Pancreas (tissue), 10 donors: ENCODE results near the gene AK9. TPM values are rescaled to one million over a fixed set of nuclear protein-coding genes. Genes with fewer than 3 reads are reported as not detected.

ENCODE experiments used
- ATAC-seq, 4 donors: fragments of 200-7000 bp; cut with Tn5 transposase; one replicate each; pipeline versions ENCODE4 v1.8.0 to v1.9.1; 2020; ENCODE audit warnings: mild to moderate bottlenecking in 4 of 4, moderate library complexity in 4 of 4
- DNase-seq, 6 donors: peaks; one replicate each; pipeline ENCODE4 v3.0.0-alpha.2; 2020
- FAIRE-seq: peaks from 2 replicates; lab custom pipeline; 2012; peaks lifted over from hg19 to GRCh38; lab: Jason Lieb, UNC
- H3K27ac ChIP-seq, 4 donors: fragments of 200-600 bp; sonication (generic); 1 replicate in 3 of 4; 2 replicates in 1 of 4; pipeline versions ENCODE4 v1.5.0 to v1.8.0; 2020
- H3K27me3 ChIP-seq, 4 donors: fragments of 200-600 bp; one replicate each; pipeline ENCODE4 v1.8.0; 2021
- H3K36me3 ChIP-seq, 3 donors: fragments of 200-600 bp; sonication (generic) in 1 of 3; one replicate each; pipeline versions ENCODE4 v1.5.0 to v1.8.0; 2020 to 2021
- H3K4me1 ChIP-seq, 3 donors: fragments of 200-600 bp; one replicate each; pipeline ENCODE4 v1.8.0; 2021
- H3K4me3 ChIP-seq, 4 donors: fragments of 200-600 bp; sonication (generic) in 2 of 4; one replicate each; pipeline versions ENCODE4 v1.5.0 to v1.8.0; 2020 to 2021
- H3K9me3 ChIP-seq, 4 donors: fragments of 200-600 bp; one replicate each; pipeline ENCODE4 v1.8.0; 2021
- WGBS, 2 donors: extraction: QIAGEN DNeasy Blood & Tissue Kit; methylation state at CpG; one replicate each; pipeline ENCODE4 v1.1.7; 2013; 5-methylcytosine and 5-hydroxymethylcytosine counted together
- intact Hi-C, 3 donors: fragments of 100-400 bp; cut with DNase I; formaldehyde crosslinking; loops; one replicate each; pipeline versions ENCODE4 v1.11.1 to v1.14.2; 2022
- polyA plus RNA-seq, 2 donors: library from polyadenylated mRNA; stranded (reverse); fragments of 200-250 nt; gene quantifications; one replicate each; pipeline ENCODE4 v1.2.3, GENCODE V29; 2013
- total RNA-seq, 6 donors: library from RNA; stranded (reverse); fragmentation: NEBNext Ultra II Directional in 4 of 6; extraction: Animal tissue kit (Norgen Biotek cat#: 25700) in 4 of 6; gene quantifications; one replicate each; pipeline versions ENCODE4 v1.2.1 to v1.2.4, GENCODE V29; 2021 to 2023
- TF ChIP-seq, protein P1 (sequence below), 4 donors: fragments of 200-600 bp; sonication (generic) in 3 of 4; IDR thresholded peaks; one replicate each; pipeline versions ENCODE4 v1.5.0 to v1.8.0; 2021; ENCODE audit warnings: antibody characterized with exemption in 4 of 4
- donor health status: healthy with polysubstance abuse.
- donor health status: DM: no; HTN: no; CAD: no; lungs with moderate emphysema.
- donor health status: DM: no; HTN: no; CAD: no.
- donor health status: control.
- donor health status: control.
- donor health status: Bipolar disorder and iron deficiency.
- donor health status: DM: yes; HTN: yes; CAD: no.
- donor health status: DM: no; HTN: no; CAD: no.
- donor health status: DM: no; HTN: no; CAD: no.
- donor health status: DM: yes; HTN: yes; CAD: no.

Gene AK9
- total and polyA plus RNA-seq, 8 donors: 2.0 to 6.0 (median 3.6) TPM

DNA sequence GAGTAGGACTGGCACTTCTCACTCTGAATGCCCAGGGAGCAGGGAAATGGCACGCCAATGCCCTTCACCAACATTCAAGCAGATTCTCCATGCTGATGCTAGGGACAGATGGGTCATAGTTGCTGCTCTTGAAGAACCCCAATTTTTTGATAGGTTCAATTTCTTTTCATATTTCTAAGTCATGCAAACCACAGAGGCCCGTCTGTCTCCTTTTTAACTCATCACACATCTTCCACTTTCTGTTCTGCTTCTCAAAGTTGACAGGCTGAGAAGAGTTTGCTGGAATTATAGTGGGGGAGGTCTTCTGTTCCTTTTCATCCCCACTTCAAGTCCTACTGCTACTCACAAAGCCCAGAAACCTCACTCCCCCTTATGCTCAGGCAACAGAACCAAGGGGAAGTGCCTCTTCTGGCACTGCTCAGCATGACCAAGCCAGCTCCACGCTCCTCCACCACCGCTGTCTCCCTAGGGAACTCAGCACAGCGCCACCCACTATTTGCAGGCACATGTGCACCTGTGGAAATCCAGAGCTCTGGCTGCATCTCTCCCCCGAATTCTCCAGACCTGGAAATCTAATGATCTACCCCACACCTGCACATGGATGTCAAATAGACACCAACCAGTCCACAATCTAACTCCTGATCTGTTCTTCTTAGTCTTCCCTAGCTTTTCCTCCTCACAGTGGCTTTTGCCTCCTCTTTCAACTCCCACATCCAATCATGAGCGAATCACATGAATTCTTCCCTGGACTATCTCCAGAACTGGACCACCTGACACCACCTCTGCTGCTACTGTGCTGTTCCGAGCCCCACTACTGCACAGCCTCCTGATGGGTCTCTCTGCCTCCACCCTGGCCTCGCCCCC lies 218.6 kb downstream of the AK9 start:
- Histone ChIP-seq H3K4me3 (no peak overlapping the region), H3K27me3 (no peaks in the 10 kb centered on the region), H3K27ac (no peak overlapping the region), H3K36me3 (peaks cover 0 to 33% (median 4%) of the 10 kb centered on the region in 3 donors), H3K9me3 (no peaks in the 10 kb centered on the region), H3K4me1 (peaks cover 0 to 6% (median 0%) of the 10 kb centered on the region in 3 donors)
- TF ChIP-seq, protein P1, sequence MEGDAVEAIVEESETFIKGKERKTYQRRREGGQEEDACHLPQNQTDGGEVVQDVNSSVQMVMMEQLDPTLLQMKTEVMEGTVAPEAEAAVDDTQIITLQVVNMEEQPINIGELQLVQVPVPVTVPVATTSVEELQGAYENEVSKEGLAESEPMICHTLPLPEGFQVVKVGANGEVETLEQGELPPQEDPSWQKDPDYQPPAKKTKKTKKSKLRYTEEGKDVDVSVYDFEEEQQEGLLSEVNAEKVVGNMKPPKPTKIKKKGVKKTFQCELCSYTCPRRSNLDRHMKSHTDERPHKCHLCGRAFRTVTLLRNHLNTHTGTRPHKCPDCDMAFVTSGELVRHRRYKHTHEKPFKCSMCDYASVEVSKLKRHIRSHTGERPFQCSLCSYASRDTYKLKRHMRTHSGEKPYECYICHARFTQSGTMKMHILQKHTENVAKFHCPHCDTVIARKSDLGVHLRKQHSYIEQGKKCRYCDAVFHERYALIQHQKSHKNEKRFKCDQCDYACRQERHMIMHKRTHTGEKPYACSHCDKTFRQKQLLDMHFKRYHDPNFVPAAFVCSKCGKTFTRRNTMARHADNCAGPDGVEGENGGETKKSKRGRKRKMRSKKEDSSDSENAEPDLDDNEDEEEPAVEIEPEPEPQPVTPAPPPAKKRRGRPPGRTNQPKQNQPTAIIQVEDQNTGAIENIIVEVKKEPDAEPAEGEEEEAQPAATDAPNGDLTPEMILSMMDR (IDR thresholded peaks at IDR 0.05): no peak
- no peak for FAIRE-seq
- ATAC-seq: no peak
- no peak for DNase-seq
- WGBS, 2 donors: 96 to 98% methylated on average over 9 of the region's 9 CpGs
- intact Hi-C loops: no loop called here

- FAIRE-seq (no peak), DNase-seq (no peak), ATAC-seq (no peak)
- Histone ChIP-seq H3K27me3 (no peaks in the 10 kb centered on the region), H3K36me3 (peaks cover 0 to 33% (median 9%) of the 10 kb centered on the region in 3 donors), H3K4me3 (no peak overlapping the region), H3K9me3 (no peaks in the 10 kb centered on the region), H3K4me1 (peaks cover 0 to 6% (median 5%) of the 10 kb centered on the region in 3 donors), H3K27ac (no peak overlapping the region)
- TF ChIP-seq, protein P1 (IDR thresholded peaks at IDR 0.05): no peak
- WGBS, 2 donors: 89 to 97% methylated on average over 5 of the region's 5 CpGs
- intact Hi-C loops: no loop called here
These were observed 219.7 kb downstream of the AK9 start for GRCh38 chr6:109471105-109471810.

- 88% methylated on average over 5 of the region's 5 CpGs for WGBS, 2 donors
These were observed 221.3 kb downstream of the AK9 start for GRCh38 chr6:109469591-109470189.

DNA sequence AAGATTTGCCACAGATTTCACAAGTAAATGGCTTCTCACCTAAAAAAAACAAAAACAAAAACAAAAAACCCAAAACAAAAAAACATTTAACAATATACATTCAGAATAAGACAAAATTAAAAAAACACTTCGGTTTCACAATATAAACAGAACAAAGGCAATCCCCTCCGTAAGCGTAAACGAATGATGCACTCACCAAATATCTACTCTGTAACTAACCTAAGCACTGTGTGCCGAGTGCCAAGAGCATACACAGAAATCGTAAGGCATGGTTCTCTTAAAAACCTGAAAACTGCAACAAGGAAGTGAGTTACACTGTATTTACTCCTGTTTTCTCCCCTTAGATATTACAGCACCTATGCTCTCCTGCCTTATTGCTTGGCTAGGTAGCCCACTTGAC lies 223.3 kb downstream of the AK9 start:
- Histone ChIP-seq H3K9me3 (no peaks in the 10 kb centered on the region), H3K4me1 (peaks cover 0 to 8% (median 5%) of the 10 kb centered on the region in 3 donors), H3K4me3 (no peak overlapping the region), H3K27me3 (no peaks in the 10 kb centered on the region), H3K27ac (no peak overlapping the region), H3K36me3 (peaks cover 0 to 35% (median 6%) of the 10 kb centered on the region in 3 donors)
- ATAC-seq (no peak), DNase-seq (no peak), FAIRE-seq (no peak)
- WGBS, 2 donors: 96 to 97% methylated on average over 6 of the region's 6 CpGs
- TF ChIP-seq, protein P1 (IDR thresholded peaks at IDR 0.05): no peak
- intact Hi-C loops: no loop called here

More at GRCh38 chr6:109469591-109470189, 221.3 kb downstream of the AK9 start:
- no peak for FAIRE-seq
- Histone ChIP-seq H3K9me3 (no peaks in the 10 kb centered on the region), H3K4me1 (peaks cover 0 to 8% (median 5%) of the 10 kb centered on the region in 3 donors), H3K27ac (no peak overlapping the region), H3K27me3 (no peaks in the 10 kb centered on the region), H3K36me3 (peaks cover 0 to 47% (median 9%) of the 10 kb centered on the region in 3 donors), H3K4me3 (no peak overlapping the region)
- TF ChIP-seq, protein P1 (IDR thresholded peaks at IDR 0.05): no peak
- intact Hi-C loops: no loop called here
- no peak for DNase-seq
- no peak for ATAC-seq
